Breast epithelium (tissue), 4 donors: ENCODE results near the gene PSMD1. TPM values are rescaled to one million over a fixed set of nuclear protein-coding genes. Genes with fewer than 3 reads are reported as not detected.

Experiments used
- DNase-seq, 2 donors: peaks; one replicate each; pipeline ENCODE4 v3.0.0-alpha.2; 2019; ENCODE audit warnings: low spot score in 2 of 2
- H3K27ac ChIP-seq, 2 donors: fragments of 200-600 bp; sonication (generic) in 1 of 2; one replicate each; pipeline ENCODE4 v1.5.1; 2016 to 2019; ENCODE audit warnings: mild to moderate bottlenecking in 1 of 2
- H3K27me3 ChIP-seq, 2 donors: fragments of 200-600 bp; sonication (generic) in 1 of 2; one replicate each; pipeline versions ENCODE4 v1.5.1 to v1.6.0; 2017 to 2019; ENCODE audit warnings: control low read depth in 1 of 2, mild to moderate bottlenecking in 1 of 2
- H3K36me3 ChIP-seq: fragments of 200-600 bp; one replicate; pipeline ENCODE4 v1.5.1; 2019
- H3K4me1 ChIP-seq, 2 donors: fragments of 200-600 bp; sonication (generic); one replicate each; pipeline ENCODE4 v1.5.1; 2016 to 2019; ENCODE audit warnings: control low read depth in 1 of 2
- H3K4me3 ChIP-seq, 3 donors: fragments of 200-600 bp; sonication (generic); 1 replicate in 2 of 3; 2 replicates in 1 of 3; pipeline ENCODE4 v1.5.1; 2016 to 2019; ENCODE audit warnings: mild to moderate bottlenecking in 3 of 3, moderate library complexity in 2 of 3
- H3K9me3 ChIP-seq, 2 donors: fragments of 200-600 bp; sonication (generic) in 1 of 2; one replicate each; pipeline ENCODE4 v1.5.1; 2016 to 2019; ENCODE audit warnings: control low read depth in 1 of 2
- POLR2A ChIP-seq: fragments of 450-650 bp; IDR thresholded peaks from one replicate; pipeline ENCODE4 v1.6.1; 2016; ENCODE audit warnings: antibody characterized with exemption, mild to moderate bottlenecking, moderate library complexity
- POLR2AphosphoS5 ChIP-seq, 3 donors: sonication (generic); formaldehyde crosslinking; IDR thresholded peaks; one replicate each; pipeline ENCODE4 v1.6.1; 2017; ENCODE audit warnings: antibody characterized with exemption in 3 of 3
- intact Hi-C: fragments of 100-400 bp; cut with DNase I; formaldehyde crosslinking; loops from one replicate; pipeline ENCODE4 v1.15.1; 2023; ENCODE audit warnings: low total_unique reads
- total RNA-seq, 3 donors: library from RNA; depleted of rRNA; stranded (reverse); fragments of >200 nt; gene quantifications; one replicate each; pipeline ENCODE4 v1.1.0, GENCODE V29; 2016
- TF ChIP-seq, protein P1 (sequence below), 3 donors: fragments of 450-650 bp; IDR thresholded peaks; one replicate each; pipeline ENCODE4 v1.5.1; 2016 to 2017; ENCODE audit warnings: antibody characterized with exemption in 3 of 3, mild to moderate bottlenecking in 3 of 3, moderate library complexity in 3 of 3

PSMD1 gene
- total RNA-seq, 3 donors from 2014 or later: 63.8 to 73.0 (median 69.2) TPM

DNA sequence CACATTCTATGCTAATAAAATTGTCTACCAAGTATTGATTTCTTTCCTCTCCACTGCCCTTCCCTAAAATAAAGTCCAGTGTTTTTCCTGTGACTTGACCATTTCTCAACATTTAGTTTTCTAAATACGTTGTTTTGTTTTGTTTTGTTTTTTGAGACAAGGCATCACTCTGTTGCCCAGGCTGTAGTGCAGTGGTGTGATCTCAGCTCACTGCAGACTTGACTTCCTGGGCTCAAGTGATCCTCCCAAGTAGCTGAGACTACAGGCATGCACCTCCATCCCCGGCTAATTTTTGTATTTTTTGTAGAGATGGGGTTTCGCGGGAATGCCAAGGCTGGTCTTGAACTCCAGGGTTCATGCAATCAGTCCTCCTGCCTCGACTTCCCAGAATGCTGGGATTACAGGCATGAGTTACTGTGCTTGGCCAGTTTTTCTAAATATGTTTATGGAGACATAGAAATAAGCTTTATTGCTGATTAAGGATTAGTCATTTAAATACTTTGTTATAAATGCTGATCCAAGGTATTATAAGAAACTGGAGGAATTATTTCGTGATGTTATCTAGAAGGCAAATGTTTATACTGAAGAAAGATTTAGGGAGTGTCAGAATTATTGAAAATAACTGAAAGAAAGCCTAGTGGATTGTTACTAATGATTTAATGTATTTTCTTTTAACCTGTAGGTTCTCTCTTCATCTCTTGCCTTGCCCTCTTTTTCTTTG is 73.8 kb downstream of the PSMD1 start:
- Histone ChIP-seq H3K4me1 (no peaks in the 10 kb centered on the region), H3K27ac (no peak overlapping the region), H3K4me3 (no peak overlapping the region), H3K9me3 (no peaks in the 10 kb centered on the region), H3K27me3 (no peaks in the 10 kb centered on the region), H3K36me3 (no peaks in the 10 kb centered on the region)
- intact Hi-C loops: no loop called here
- TF ChIP-seq POLR2AphosphoS5 (IDR thresholded peaks at IDR 0.05) (no peak), POLR2A (no peak)
- TF ChIP-seq, protein P1, sequence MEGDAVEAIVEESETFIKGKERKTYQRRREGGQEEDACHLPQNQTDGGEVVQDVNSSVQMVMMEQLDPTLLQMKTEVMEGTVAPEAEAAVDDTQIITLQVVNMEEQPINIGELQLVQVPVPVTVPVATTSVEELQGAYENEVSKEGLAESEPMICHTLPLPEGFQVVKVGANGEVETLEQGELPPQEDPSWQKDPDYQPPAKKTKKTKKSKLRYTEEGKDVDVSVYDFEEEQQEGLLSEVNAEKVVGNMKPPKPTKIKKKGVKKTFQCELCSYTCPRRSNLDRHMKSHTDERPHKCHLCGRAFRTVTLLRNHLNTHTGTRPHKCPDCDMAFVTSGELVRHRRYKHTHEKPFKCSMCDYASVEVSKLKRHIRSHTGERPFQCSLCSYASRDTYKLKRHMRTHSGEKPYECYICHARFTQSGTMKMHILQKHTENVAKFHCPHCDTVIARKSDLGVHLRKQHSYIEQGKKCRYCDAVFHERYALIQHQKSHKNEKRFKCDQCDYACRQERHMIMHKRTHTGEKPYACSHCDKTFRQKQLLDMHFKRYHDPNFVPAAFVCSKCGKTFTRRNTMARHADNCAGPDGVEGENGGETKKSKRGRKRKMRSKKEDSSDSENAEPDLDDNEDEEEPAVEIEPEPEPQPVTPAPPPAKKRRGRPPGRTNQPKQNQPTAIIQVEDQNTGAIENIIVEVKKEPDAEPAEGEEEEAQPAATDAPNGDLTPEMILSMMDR (IDR thresholded peaks at IDR 0.05): no peak
- DNase-seq: no peak

DNA sequence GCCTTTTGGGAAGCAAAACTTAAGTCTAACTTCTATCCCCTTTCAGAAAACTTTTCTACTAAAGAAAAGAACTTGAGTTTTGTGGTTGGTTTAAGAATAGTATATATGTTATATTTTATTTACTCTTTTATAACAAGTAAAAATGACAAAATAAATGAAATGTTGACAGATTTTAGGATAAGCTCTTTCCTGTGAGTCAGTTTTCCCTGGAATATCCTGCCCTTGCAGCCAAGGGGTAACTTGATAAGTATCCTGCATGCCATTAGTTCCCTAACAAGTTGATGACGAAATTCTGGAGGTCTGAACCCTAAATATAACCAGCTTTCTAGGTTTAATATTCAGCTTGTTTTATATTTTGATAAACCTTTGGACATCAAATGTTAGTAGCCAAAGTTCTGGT is 75.5 kb downstream of the PSMD1 start:
- no peak overlapping the region for H3K27ac ChIP-seq
- intact Hi-C loops: no loop called here
- no peaks in the 10 kb centered on the region for H3K4me1 ChIP-seq
- DNase-seq: no peak
- no peaks in the 10 kb centered on the region for H3K36me3 ChIP-seq
- no peaks in the 10 kb centered on the region for H3K27me3 ChIP-seq
- TF ChIP-seq POLR2AphosphoS5 (IDR thresholded peaks at IDR 0.05): no peak
- TF ChIP-seq POLR2A: no peak
- TF ChIP-seq, protein P1 (IDR thresholded peaks at IDR 0.05): no peak
- H3K4me3 ChIP-seq: no peak overlapping the region
- no peaks in the 10 kb centered on the region for H3K9me3 ChIP-seq

DNA sequence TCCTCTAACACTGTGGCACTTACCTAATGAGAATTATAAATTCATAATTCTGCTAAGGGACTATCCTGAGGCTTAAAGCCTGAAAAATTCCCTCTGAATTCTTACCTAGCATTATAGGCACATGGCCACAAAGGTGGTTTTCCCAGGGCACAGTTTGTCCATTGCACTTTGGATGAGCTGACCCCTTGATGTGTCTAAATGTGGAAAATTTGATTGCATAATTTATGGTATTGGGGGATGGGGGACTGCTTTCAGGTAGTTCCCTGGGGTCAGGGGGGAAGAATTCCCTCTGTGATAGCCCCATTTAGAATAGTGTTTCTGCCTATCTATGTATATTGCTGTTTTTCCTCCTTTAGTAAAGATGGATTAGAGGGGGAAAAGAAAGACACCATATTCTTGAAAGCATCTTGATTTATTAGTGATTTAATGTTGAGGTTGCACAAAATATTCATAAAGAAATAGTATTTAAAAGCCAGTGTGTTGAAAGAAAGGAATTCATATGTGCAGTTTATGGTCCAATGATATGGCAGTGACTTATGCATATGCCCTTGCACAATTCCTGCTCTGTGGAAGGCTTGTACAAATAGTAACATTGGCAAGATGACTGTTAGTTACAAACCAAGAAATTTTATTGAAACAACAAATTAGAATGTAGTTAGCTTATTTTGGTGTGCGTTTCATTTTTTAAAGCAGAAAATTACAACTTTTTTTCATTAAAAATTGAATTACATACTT is 76.9 kb downstream of the PSMD1 start:
- no peaks in the 10 kb centered on the region for H3K27me3 ChIP-seq
- intact Hi-C loops: no loop called here
- H3K4me3 ChIP-seq: no peak overlapping the region
- no peak overlapping the region for H3K27ac ChIP-seq
- TF ChIP-seq POLR2A (no peak), POLR2AphosphoS5 (IDR thresholded peaks at IDR 0.05) (no peak)
- TF ChIP-seq, protein P1 (IDR thresholded peaks at IDR 0.05): no peak
- H3K4me1 ChIP-seq: no peaks in the 10 kb centered on the region
- no peaks in the 10 kb centered on the region for H3K36me3 ChIP-seq
- no peaks in the 10 kb centered on the region for H3K9me3 ChIP-seq
- DNase-seq: no peak

DNA sequence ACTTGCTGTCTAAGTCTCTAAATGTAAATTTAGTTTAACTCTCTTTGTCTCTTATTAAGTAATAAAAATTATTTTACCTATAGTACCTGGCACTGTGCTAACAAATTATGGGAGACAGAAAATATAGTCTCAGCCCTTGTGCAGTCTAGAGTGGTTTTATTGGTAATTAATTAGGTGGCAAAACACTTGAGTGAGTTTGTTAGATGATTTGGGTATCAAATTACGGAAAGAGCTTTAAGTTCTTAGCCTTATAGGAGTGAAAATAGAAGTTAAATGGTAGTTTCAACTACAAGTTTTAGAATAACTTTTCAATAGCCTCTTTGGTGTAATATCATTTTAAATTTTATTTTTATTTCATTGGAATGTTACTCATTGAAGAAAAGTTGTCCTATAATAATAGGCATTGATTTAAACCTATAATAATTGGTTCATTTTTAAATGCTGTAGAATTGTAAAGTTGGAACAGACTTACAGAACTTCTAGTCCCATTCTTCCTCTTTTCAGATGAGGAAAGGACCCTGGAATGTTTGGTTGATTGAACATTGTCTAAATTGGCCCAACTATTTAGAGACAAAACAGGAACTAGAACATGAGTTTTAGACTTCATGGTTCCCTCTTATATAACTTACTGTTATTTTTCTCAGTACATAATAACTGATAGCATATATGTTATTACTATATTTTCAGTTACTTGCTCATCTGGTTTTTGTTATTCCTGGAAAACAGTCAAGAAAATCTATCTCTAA is 78.4 kb downstream of the PSMD1 start:
- H3K9me3 ChIP-seq: no peaks in the 10 kb centered on the region
- no peaks in the 10 kb centered on the region for H3K27me3 ChIP-seq
- no peak for TF ChIP-seq POLR2AphosphoS5 (IDR thresholded peaks at IDR 0.05)
- no peak for TF ChIP-seq POLR2A
- TF ChIP-seq, protein P1 (IDR thresholded peaks at IDR 0.05): no peak
- no peak overlapping the region for H3K27ac ChIP-seq
- no peaks in the 10 kb centered on the region for H3K36me3 ChIP-seq
- no peak overlapping the region for H3K4me3 ChIP-seq
- no peak for DNase-seq
- intact Hi-C loops: no loop called here
- no peaks in the 10 kb centered on the region for H3K4me1 ChIP-seq
